HUES6 (cell line): ENCODE data around the gene ACTL6B.

ENCODE experiments used
- H3K27ac ChIP-seq: 2 replicates; pipeline ENCODE4 v1.7.0; 2013; ENCODE audit warnings: low read depth, mild to moderate bottlenecking, low read length, inconsistent platforms
- H3K27me3 ChIP-seq: 2 replicates; pipeline ENCODE4 v1.6.1; 2013; ENCODE audit warnings: low read length; ENCODE audit not compliant: control insufficient read depth, insufficient read depth
- H3K36me3 ChIP-seq: 2 replicates; pipeline ENCODE4 v1.6.1; 2013; ENCODE audit warnings: low read length; ENCODE audit not compliant: control insufficient read depth, insufficient read depth
- H3K4me1 ChIP-seq: 2 replicates; pipeline ENCODE4 v1.6.1; 2013; ENCODE audit warnings: low read length; ENCODE audit not compliant: control insufficient read depth, insufficient read depth
- H3K4me3 ChIP-seq: 2 replicates; pipeline ENCODE4 v1.5.1; 2013; ENCODE audit warnings: low read depth, low read length
- H3K9ac ChIP-seq: one replicate; pipeline ENCODE4 v1.6.1; 2013; ENCODE audit warnings: mild to moderate bottlenecking, low read length
- H3K9me3 ChIP-seq: 2 replicates; pipeline ENCODE4 v1.6.1; 2013; ENCODE audit warnings: low read depth, low read length; ENCODE audit not compliant: control insufficient read depth, insufficient read depth

ACTL6B gene

DNA sequence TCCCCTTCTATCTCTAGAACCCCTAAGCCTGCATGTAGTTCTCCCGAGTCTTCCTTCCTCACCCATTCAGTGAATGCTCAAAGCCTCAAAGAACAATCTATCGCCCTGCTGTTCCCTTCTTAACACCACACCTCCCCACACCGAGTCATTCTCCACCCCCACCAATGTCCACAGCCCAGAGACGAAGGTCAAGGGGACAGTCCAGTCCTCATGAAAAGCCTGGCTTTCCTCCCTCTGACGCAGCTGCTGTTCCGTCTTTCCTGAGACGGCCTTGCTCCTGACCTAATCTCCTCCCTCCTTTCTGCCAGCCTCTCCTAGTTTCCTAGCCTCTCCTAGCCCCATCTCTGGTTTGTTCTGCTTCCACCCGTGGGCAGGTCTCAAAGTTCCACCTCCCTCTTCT, 34.7 kb downstream of the ACTL6B start:
- no peaks in the 10 kb centered on the region for H3K36me3 ChIP-seq
- H3K4me1 ChIP-seq, result no peaks in the 10 kb centered on the region; the same call in 1 of the 2 replicates
- H3K27me3 ChIP-seq, result peaks cover 8% of the 10 kb centered on the region; the same call in 1 of the 2 replicates
- no peak overlapping the region for H3K27ac ChIP-seq
- H3K9me3 ChIP-seq, result no peaks in the 10 kb centered on the region
- no peak overlapping the region for H3K4me3 ChIP-seq
- H3K9ac ChIP-seq, result no peak overlapping the region

DNA sequence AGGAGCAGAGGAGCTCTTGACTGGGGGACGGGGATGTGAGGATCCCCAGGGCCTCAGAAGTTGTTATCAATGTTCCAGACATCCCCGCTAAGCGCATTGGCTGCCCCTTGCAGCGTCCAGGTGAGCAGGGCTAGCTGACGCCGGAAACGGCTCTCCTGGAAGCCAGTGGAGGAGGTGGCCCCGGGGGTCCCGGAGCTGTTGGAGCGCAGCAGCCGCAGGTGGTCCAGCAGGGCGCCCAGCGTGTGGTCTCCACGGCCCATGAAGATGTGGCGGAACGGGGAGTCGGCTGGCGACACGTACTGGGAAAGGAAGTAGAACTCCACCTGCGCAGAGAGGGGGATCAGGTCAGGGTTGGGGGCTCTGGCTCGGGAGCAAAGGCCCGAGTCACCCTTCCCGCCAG, 35.4 kb downstream of the ACTL6B start:
- Histone ChIP-seq H3K4me1 (no peaks in the 10 kb centered on the region; the same call in 1 of the 2 replicates), H3K4me3 (no peak overlapping the region), H3K9ac (no peak overlapping the region), H3K27me3 (peaks cover 5% of the 10 kb centered on the region; the same call in 1 of the 2 replicates), H3K36me3 (no peaks in the 10 kb centered on the region), H3K9me3 (no peaks in the 10 kb centered on the region), H3K27ac (no peak overlapping the region)

DNA sequence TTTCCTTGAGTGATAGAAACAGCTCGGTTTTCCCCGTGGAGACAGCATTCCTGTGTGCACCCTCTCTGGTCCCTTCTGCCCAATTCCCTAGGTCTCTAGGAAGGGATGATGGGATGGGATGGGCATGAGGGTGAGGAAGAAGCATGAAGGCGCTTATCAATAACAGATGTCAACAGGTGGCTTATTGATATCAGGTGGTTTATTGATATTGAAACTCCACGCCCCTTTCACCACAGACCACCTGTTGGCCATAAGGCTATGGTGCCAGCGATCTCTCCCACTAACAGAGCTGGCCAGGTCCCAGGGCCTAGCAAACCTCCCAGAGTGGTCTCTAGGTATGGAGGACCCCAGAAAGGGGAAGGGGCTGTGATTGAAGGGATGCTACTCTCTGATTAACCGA, 36.0 kb downstream of the ACTL6B start:
- Histone ChIP-seq H3K4me1 (no peaks in the 10 kb centered on the region), H3K4me3 (no peak overlapping the region), H3K36me3 (no peaks in the 10 kb centered on the region), H3K9me3 (no peaks in the 10 kb centered on the region), H3K27ac (no peak overlapping the region), H3K27me3 (no peaks in the 10 kb centered on the region), H3K9ac (no peak overlapping the region)

DNA sequence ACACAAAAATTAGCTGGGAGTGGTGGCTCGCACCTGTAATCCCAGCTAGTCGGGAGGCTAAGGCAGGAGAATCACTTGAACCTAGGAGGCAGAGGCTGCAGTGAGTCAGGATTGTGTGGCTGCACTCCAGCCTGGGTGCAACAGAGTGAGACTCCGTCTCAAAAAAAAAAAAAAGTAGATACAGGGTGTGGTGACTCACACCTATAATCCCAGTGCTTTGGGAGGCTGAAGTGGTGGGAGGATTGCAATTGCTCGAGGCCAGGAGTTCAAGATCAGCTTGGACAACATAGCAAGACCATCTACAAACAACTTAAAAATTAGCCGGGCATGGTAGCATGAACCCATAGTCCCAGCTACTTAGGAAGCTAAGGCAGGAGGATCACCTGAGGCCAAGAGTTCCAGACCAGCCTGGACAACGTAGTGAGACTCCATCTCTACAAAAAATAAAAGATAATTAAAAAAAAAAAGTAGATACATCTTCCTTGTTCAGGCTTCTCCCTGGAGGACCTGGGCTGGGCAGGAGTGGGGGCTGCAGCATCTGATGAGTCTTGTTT, 41.9 kb downstream of the ACTL6B start:
- H3K9ac ChIP-seq, result no peak overlapping the region
- no peaks in the 10 kb centered on the region for H3K36me3 ChIP-seq
- no peaks in the 10 kb centered on the region for H3K27me3 ChIP-seq
- no peaks in the 10 kb centered on the region for H3K4me1 ChIP-seq
- H3K27ac ChIP-seq, result no peak overlapping the region
- H3K4me3 ChIP-seq, result no peak overlapping the region
- H3K9me3 ChIP-seq, result no peaks in the 10 kb centered on the region

DNA sequence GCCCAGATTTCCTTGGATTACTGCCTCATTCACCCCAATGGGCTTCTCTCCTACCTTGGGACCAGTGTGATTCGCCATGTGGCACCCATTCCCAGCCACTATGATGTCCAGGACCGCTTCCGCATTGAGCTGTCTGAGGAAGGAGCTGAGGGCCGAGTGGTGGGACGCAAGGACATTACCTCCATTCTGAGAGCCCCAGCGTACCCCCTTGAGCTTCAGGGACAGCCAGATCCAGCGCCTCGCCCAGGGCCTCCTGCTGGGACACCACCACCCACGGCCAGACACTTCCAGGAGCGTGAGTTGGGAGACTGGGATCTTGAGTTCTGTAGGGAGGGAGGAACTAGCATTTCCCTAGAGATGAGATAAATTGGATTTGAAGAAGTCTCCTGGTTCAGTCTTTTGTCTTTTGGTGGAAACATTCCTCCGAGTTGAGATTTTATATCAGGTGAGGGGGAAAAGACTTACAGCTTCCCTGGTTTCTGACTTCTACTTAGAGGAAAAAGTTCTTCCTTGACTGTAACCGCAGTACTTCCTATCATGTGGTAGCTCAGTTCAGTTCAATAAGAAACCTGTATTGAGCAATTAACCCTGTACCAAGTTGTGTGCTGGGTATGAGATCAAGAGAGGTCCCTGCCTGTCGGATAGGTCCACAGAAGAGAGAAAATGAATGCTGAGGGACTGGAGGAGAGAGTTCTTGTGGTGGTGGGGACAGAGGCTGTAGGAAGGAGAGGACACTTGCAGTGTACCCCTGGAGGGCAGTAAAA, 42.7 kb downstream of the ACTL6B start:
- Histone ChIP-seq H3K36me3 (no peaks in the 10 kb centered on the region), H3K9ac (no peak overlapping the region), H3K27me3 (no peaks in the 10 kb centered on the region), H3K4me3 (peak overlapping the region; percentile 90; the same call in 1 of the 2 replicates), H3K27ac (no peak overlapping the region), H3K4me1 (no peaks in the 10 kb centered on the region), H3K9me3 (no peaks in the 10 kb centered on the region)

DNA sequence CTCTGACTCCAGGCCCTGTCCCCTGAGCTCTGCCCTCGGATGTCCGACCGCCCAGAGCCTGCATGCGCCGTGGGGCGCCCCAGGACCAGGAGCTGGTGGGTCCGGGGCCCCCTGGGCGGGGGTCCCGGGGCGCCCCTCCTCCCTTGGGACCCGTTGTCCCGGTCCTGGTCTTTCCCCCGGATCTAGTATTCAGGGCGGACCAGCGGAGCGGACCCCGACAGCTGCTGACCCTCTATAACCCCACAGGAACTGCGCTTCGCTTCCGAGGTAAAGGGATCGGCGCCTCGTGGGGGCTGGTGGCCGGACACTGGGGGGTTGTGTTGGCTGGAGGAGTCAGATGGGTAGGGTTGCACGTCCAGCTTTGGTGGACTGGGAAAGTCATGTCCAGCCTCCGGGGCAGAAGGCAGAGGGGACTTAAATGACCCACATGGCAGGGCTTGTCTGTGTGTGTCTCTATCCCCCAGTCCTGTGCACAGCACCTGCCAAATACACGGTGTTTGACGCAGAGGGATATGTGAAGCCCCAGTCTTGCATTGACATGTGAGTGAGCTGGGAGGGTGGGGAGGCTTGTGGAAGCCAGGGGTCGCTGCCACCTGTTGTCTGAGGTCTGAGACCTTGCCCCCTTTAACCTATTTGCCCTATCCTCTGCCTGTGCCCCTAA, 43.4 kb downstream of the ACTL6B start:
- H3K9me3 ChIP-seq, result no peaks in the 10 kb centered on the region
- H3K9ac ChIP-seq, result no peak overlapping the region
- H3K4me3 ChIP-seq, result peak overlapping the region; percentile 90
- H3K27me3 ChIP-seq, result no peaks in the 10 kb centered on the region
- no peak overlapping the region for H3K27ac ChIP-seq
- H3K4me1 ChIP-seq, result no peaks in the 10 kb centered on the region
- H3K36me3 ChIP-seq, result peaks cover 4% of the 10 kb centered on the region; the same call in 1 of the 2 replicates

DNA sequence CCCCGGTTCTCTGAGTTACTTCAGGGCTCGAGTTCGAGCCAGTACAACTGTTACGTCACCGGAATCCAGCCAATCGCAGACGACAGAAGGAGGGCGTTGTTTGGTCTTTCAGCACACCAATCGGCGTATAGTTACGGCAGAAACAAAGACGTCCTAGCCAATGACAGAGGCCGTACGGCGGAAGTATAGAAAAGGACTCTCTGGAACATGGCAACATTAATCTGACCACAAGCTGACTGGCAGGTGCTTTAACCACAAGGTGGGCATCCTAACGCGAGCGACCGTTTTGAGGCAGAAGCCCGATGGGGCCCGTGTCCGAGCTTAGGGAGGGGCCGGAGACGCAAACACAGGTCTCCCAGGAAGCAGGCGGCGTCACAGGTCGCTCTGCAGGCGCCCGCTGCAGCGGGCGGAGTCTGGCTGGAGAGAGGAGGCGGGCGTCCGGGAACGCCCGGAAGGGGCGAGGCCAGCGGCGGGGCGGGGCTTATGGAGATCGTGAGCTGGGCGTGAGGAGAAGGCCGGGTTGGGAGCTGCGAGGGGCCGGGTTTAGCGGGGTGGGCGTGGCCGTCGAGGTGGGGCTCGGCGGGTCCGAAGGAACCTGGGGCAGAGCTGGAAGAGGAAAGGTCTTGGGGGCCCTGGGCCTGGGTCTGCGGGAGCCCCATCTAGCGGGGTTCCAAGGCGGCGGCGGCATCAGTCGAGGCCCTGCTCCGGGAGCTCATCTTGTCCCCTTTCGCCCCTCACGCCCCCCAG, 44.1 kb downstream of the ACTL6B start, which contains the start of gene MOSPD3:
TSS of gene MOSPD3 (plus strand) at position 558 of the 747 bp plus-strand sequence. CDS start 252 bp downstream, outside the sequence.
- peak within 1 kb of the TSS; percentile 84 for H3K27ac ChIP-seq
- H3K9ac ChIP-seq, result peak within 1 kb of the TSS; percentile 82
- H3K4me1 ChIP-seq, result no peaks in the 10 kb centered on the region
- peak within 1 kb of the TSS; percentile 90 for H3K4me3 ChIP-seq
- peaks cover 11% of the 10 kb centered on the region for H3K36me3 ChIP-seq
- no peaks in the 10 kb centered on the region for H3K9me3 ChIP-seq
- H3K27me3 ChIP-seq, result no peaks in the 10 kb centered on the region

DNA sequence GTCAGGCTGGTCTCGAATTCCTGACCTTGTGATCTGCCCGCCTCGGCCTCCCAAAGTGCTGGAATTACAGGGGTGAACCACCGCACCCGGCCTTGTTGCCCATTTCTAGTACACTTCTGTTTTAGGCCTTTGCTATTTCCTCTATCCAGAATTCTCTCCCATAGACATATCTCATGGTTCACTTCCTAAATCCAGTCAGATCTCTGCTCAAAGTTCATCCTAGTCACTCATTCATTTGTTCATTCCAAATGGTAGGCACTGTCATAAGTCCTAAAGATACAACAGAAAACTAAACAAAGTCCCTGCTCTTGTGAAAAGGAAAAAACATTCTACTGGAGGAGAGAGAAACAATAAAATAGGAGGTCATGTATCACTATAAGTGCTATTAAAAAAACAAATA, 46.3 kb downstream of the ACTL6B start:
- H3K9me3 ChIP-seq, result no peaks in the 10 kb centered on the region
- H3K4me1 ChIP-seq, result peaks cover 5% of the 10 kb centered on the region; the same call in 1 of the 2 replicates
- H3K9ac ChIP-seq, result no peak overlapping the region
- no peak overlapping the region for H3K27ac ChIP-seq
- H3K4me3 ChIP-seq, result no peak overlapping the region
- peaks cover 11% of the 10 kb centered on the region for H3K36me3 ChIP-seq
- peaks cover 14% of the 10 kb centered on the region for H3K27me3 ChIP-seq

DNA sequence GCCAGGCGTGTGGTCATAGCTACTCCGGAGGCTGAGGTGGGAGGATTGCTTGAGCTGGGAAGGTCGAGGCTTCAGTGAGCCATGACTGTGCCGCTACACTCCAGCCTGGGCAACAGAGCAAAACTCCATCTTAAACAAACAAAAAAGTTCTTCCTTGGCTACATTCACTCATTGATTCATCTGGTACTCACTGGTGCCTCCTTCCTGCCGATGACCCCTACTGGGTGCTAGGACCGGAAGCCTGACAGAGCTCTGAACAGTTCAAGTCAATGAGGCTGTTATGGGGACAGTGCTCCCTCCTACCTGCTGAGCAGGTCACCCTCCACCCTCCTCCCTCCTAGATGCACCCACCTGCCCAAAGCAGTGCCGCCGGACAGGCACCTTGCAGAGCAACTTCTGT, 49.1 kb downstream of the ACTL6B start:
- Histone ChIP-seq H3K4me3 (no peak overlapping the region), H3K4me1 (peaks cover 19% of the 10 kb centered on the region), H3K9me3 (no peaks in the 10 kb centered on the region), H3K27me3 (peaks cover 14% of the 10 kb centered on the region), H3K36me3 (peaks cover 11% of the 10 kb centered on the region), H3K9ac (no peak overlapping the region), H3K27ac (no peak overlapping the region)

DNA sequence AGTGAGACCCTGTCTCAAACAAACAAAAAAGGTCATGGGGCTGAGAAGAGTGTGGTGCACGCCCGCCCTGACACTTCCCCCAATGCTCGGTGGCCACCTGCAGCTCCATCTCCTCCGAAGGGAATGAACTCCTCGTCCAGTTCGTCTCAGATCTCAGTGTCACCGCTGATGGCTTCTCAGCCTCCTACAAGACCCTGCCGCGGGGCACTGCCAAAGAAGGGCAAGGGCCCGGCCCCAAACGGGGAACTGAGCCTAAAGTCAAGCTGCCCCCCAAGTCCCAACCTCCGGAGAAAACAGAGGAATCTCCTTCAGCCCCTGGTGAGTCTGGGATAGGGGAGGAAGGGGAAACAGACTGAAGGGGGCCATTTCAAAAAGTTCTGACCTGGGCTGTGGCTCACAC, 49.9 kb downstream of the ACTL6B start:
- no peak overlapping the region for H3K27ac ChIP-seq
- no peak overlapping the region for H3K9ac ChIP-seq

More for the DNA sequence above, 49.9 kb downstream of the ACTL6B start:
- Histone ChIP-seq H3K9me3 (no peaks in the 10 kb centered on the region), H3K36me3 (peaks cover 11% of the 10 kb centered on the region), H3K4me1 (peaks cover 24% of the 10 kb centered on the region), H3K27me3 (peaks cover 14% of the 10 kb centered on the region), H3K4me3 (peak overlapping the region; percentile 83)
